IPS-20b (cell line): ENCODE data around the gene PRRG2.
A peak's percentile ranks its signal among the peaks of the same experiment; 100 is the strongest.

Source experiments
- H3K27ac ChIP-seq: one replicate; pipeline ENCODE4 v1.5.1; 2013; ENCODE audit warnings: low read length
- H3K27me3 ChIP-seq: 2 replicates; pipeline ENCODE4 v1.6.1; 2013; ENCODE audit warnings: mild to moderate bottlenecking, low read length, inconsistent platforms; ENCODE audit not compliant: insufficient read depth
- H3K36me3 ChIP-seq: 2 replicates; pipeline ENCODE4 v1.6.1; 2013; ENCODE audit warnings: low read depth, mild to moderate bottlenecking, inconsistent platforms, low read length, moderate library complexity; ENCODE audit not compliant: insufficient read depth
- H3K4me1 ChIP-seq: 2 replicates; pipeline ENCODE4 v1.6.1; 2013; ENCODE audit warnings: mild to moderate bottlenecking, control low read depth, inconsistent platforms, low read length, moderate library complexity; ENCODE audit not compliant: insufficient read depth
- H3K4me3 ChIP-seq: 2 replicates; pipeline ENCODE4 v1.5.1; 2013; ENCODE audit warnings: mild to moderate bottlenecking, low read length, inconsistent platforms
- H3K9ac ChIP-seq: 2 replicates; pipeline ENCODE4 v1.6.1; 2013; ENCODE audit warnings: low read depth, mild to moderate bottlenecking, inconsistent platforms, low read length, moderate library complexity
- H3K9me3 ChIP-seq: 2 replicates; pipeline ENCODE4 v1.6.1; 2013; ENCODE audit warnings: mild to moderate bottlenecking, low read depth, low read length, inconsistent platforms; ENCODE audit not compliant: insufficient read depth

Gene PRRG2

DNA sequence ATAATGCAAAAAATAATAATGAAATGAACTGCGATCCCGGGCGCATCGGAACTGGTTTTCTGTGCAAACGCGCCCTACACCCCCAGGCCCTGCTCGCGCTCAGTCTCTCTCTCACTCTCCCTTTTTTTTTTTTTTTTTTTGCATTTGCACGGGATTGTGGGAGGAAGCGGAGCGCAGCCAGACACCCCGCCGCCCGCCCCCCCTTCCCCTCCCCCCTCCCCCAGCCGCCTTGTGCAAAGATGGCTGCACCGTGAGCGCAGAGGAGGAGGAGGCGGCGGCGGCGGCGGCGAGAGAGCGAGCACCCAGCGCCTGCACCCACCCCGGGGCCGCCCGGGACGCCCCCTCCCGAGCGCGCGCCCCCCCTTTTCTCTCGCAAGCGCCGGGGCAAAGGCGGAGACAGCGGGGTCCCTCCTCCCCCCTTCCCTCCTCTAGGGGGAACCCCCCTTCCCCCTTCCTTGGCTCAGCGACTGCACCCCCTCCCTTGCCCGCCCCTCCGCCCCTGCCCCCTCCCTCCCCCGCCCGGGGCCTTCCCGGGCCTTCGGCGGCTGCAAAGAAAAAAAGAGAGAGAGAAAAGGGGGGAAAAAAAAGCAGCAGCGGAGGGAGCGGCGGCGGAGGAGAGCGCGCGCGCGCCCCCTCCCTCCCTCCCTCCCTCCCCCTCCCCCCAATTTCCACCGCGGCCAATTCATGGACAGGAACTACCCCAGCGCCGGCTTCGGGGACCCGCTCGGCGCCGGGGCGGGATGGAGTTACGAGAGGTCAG lies 10.0 kb downstream of the PRRG2 start, which contains the start of gene PRR12:
PRR12 (plus strand) TSS at position 212 of the 760 bp plus-strand sequence; CDS start at position 685, 473 bp downstream.
- Histone ChIP-seq H3K4me3 (peak within 1 kb of the TSS; percentile 95), H3K27ac (peak within 1 kb of the TSS; percentile 96), H3K9me3 (no peaks in the 10 kb centered on the region), H3K9ac (peak within 1 kb of the TSS; percentile 99), H3K4me1 (peaks cover 5% of the 10 kb centered on the region; the same call in 1 of the 2 replicates), H3K36me3 (peaks cover 23% of the 10 kb centered on the region), H3K27me3 (no peaks in the 10 kb centered on the region)

DNA sequence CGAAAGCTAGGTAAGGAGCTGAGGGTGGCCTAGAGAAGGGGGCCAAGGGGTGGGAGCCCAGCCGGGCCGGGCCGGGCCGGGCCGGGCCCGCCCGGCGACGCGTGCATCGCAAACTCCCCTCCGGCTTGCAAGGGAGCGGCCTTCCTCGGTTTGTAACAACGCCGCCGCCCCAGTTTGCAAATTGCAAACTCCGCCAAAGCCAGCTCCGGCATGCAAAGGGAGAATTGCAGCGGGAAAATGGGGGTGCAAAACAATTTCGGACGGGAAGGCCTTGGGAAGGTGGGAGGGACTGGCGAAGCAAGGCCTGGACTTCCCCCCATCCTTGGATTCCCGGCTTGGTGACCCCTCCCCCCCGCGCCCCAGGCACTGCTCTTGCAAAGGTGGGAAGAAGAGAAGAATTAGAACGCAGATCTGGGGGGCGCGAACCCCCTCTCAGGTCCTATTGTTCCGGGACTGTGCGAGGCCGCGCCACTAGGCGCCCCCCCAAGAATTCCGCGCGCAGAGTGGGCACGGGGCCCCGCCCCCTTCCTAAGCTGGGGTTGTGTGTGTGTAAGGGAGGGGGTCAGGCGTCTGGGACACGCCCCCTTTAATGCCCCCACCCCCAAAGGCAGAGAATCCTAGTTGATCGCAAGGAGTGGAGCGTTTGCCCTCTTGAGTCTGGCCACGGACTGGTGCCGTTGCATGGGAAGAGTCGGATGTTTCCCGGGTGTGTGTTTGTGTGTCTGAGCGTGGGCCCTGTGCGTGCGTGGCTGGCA lies 10.8 kb downstream of the PRRG2 start:
- peak overlapping the region; percentile 99 for H3K9ac ChIP-seq
- H3K27ac ChIP-seq: peak overlapping the region; percentile 84
- H3K4me1 ChIP-seq: peaks cover 5% of the 10 kb centered on the region; the same call in 1 of the 2 replicates
- peaks cover 26% of the 10 kb centered on the region for H3K36me3 ChIP-seq
- no peaks in the 10 kb centered on the region for H3K9me3 ChIP-seq
- no peaks in the 10 kb centered on the region for H3K27me3 ChIP-seq
- H3K4me3 ChIP-seq: peak overlapping the region; percentile 87

DNA sequence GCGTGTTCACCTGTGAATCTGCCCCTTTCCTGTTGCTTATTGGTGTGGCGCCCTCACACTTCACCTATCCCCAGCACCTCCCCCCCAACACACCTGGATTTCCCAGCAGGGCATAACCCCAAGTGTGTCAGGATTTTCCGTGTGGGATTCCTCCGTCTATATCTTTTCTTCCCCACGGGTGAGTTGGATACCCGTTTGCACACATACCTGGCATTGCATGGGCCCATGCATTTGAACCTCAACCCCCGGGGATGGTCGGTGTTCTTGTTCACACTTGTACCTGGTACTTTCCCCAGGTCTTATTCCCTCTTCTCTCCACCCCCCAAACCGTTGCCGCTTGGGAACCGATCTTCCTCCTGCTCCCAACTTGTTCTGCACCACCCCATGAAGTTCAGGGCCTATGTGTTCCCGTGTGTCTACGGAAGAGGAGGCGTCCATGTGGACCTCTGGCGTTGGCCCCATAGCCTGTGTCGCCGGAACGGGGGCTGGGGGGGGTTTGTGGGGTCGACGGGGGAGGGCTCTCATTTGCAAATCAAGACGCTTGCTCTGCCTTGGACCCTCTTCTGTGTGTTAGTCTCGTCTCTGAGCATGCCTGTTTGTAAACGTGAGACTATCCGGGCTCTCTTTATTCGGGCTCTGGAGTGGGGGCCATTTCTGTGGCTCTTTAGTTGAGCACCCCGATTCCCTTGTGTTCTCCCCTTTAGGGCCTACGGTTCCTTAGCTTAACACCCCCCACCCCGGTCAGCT lies 11.5 kb downstream of the PRRG2 start:
- Histone ChIP-seq H3K4me1 (peaks cover 5% of the 10 kb centered on the region; the same call in 1 of the 2 replicates), H3K4me3 (peak overlapping the region; percentile 87), H3K9ac (peak overlapping the region; percentile 99; the same call in 1 of the 2 replicates), H3K36me3 (peaks cover 33% of the 10 kb centered on the region), H3K27me3 (no peaks in the 10 kb centered on the region), H3K9me3 (no peaks in the 10 kb centered on the region), H3K27ac (peak overlapping the region; percentile 84)

DNA sequence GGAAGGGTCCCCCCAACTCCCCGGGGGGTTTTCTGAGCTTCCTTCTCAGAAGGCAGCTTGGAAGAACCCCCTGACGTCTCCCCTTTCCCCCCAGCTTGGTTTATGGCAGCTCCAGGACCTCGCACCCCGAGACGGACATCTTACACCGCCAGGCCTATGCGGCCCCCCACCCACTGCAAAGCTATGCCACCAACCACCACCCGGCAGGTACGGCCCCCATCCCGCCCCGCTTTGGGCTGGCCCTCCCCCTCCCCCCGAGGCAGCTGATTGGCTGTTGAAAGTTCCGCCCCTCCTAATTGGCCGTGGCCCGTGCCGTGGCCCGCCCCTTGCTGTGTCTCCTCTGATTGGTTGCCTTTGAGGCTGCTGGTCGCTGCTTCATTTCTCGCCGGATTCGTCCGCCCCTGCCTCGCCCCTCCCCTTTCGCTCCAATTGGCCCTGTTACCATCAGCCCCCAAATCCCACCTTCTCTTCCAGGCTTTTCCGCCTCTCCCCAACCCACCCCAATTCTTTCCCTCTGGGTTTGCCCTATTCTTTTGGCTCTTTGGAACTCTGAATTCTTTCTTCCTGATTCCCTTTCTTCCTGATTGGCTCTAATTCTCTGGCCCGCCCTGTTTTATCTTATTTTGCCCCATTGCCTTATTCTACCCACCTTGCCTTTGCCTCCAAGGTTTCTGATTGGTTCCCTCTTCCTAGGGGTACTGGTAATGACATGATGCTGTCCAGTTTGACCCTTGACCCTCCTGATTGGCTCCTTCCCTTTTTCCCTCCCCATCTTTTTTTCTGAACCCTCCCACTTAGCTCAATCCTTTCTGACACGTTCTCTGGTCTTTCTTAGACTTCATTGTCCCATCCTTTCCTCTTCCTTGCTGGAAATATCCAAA lies 12.4 kb downstream of the PRRG2 start:
- Histone ChIP-seq H3K4me1 (peaks cover 5% of the 10 kb centered on the region; the same call in 1 of the 2 replicates), H3K9ac (peak overlapping the region; percentile 99; the same call in 1 of the 2 replicates), H3K36me3 (peaks cover 38% of the 10 kb centered on the region), H3K4me3 (peak overlapping the region; percentile 87), H3K9me3 (no peaks in the 10 kb centered on the region), H3K27me3 (no peaks in the 10 kb centered on the region), H3K27ac (peak overlapping the region; percentile 84)

DNA sequence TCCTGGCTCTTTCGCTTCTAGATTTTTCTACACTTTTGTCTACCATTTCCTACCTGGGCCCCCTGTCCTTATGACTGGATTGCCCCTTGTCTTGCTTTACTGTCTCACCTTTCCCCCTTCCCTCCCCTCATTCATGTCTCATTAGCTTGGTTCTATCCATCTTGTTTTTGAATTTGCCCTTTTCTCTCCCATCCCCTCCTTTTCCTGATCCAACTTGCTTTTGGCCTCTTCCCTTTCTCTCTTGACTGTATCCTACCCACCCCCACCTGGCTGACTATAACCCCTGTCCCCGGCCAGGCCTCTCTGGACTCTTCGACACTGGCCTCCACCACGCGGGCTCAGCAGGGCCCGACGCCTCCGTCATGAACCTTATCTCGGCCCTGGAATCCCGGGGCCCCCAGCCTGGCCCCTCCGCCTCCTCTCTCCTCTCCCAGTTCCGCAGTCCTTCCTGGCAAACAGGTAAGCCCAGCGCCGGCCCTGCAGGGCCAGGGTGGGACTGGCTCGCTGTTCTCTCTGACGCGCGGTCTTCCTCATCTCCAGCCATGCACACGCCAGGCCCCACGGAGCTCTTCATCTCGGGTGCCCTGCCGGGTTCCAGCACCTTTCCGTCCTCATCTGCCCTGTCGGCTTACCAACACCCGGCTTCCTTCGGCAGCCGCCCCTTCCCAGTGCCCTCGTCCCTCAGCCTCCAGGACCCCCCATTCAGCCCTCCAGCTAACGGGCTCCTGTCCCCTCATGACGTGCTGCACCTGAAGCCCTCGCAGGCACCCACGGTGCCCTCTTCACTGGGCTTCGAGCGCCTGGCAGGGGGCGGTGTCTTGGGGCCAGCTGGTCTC lies 13.3 kb downstream of the PRRG2 start:
- H3K27ac ChIP-seq: no peak overlapping the region

DNA sequence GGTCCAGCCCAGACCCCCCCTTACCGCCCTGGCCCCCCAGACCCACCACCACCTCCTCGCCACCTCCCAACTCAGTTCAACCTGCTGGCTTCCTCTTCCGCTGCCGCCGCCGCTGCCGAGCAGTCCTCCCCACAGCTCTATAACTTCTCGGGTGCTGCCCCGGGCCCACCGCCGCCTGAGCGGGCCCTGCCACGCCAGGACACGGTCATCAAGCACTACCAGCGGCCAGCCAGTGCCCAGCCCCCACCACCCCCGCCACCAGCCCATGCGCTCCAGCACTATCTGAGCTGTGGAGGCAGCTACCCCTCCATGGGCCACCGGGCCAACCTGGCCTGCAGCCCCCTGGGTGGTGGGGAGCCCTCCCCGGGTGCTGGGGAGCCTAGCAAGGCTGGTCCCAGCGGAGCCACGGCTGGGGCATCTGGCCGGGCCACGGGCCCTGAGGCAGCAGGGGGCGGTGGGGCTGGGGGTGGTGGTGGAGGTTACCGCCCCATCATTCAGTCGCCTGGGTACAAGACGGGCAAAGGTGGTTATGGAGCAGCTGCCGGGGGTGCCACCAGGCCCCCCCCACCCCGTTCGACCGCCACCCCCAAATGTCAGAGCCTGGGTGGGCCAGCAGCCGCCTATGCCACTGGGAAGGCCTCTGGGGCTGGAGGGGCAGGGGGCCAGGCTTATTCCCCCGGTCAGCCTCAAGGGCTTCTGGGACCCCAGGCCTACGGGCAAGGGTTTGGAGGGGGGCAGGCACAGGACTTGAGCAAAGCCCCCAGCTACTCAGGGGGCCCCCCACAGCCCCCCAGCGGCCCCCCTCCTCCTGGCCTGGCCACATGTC lies 14.1 kb downstream of the PRRG2 start:
- H3K4me3 ChIP-seq: no peak overlapping the region
- H3K27me3 ChIP-seq: no peaks in the 10 kb centered on the region
- H3K9ac ChIP-seq: no peak overlapping the region
- no peak overlapping the region for H3K27ac ChIP-seq
- peaks cover 5% of the 10 kb centered on the region; the same call in 1 of the 2 replicates for H3K4me1 ChIP-seq
- peaks cover 55% of the 10 kb centered on the region for H3K36me3 ChIP-seq
- no peaks in the 10 kb centered on the region for H3K9me3 ChIP-seq

More for the DNA sequence above, 13.3 kb downstream of the PRRG2 start:
- Histone ChIP-seq H3K9me3 (no peaks in the 10 kb centered on the region), H3K36me3 (peaks cover 47% of the 10 kb centered on the region), H3K9ac (peak overlapping the region; percentile 28; the same call in 1 of the 2 replicates), H3K4me1 (peaks cover 5% of the 10 kb centered on the region; the same call in 1 of the 2 replicates), H3K4me3 (peak overlapping the region; percentile 34), H3K27me3 (no peaks in the 10 kb centered on the region)

DNA sequence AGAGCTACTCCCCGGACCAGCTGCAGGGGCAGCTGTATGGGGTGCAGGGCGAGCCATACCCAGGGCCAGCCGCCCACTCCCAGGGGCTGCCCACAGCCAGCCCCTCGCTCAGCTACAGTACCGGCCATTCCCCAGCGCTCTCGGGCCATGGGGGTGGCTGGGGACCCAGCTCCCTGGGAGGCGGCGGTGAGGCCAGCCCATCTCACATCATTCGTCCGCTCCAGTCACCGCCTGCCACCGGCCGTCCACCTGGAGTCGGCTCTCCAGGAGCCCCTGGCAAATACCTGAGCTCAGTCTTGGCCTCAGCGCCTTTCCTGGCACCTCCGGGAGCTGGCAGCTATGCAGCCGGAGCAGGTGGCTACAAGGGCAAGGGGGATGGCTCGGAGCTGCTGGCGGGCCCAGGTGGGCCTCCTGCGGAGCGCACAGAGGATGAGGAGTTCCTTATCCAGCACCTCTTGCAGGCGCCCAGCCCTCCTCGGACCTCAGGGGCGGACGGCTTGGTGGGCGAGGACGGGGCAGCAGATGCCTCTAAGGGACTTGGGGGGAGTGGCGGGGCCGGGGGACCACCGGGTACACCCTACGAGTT lies 14.8 kb downstream of the PRRG2 start:
- Histone ChIP-seq H3K36me3 (peaks cover 62% of the 10 kb centered on the region), H3K27ac (no peak overlapping the region), H3K4me1 (peaks cover 5% of the 10 kb centered on the region; the same call in 1 of the 2 replicates), H3K9me3 (no peaks in the 10 kb centered on the region), H3K9ac (no peak overlapping the region), H3K27me3 (no peaks in the 10 kb centered on the region), H3K4me3 (no peak overlapping the region)

DNA sequence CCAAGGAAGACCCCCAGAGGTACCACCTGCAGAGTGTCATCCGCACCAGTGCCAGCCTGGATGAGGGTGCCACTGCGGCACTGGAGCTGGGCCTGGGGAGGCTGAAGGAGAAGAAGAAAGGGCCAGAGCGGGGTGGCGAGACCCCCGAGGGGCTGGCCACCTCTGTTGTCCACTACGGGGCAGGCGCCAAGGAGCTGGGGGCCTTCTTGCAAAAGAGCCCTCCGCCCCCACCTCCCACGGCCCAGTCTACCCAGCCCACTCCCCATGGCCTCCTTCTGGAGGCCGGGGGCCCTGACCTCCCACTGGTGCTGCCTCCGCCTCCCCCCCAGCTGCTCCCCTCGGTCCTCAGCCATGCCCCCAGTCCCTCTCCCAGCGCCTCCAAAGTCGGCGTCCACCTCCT lies 15.3 kb downstream of the PRRG2 start:
- Histone ChIP-seq H3K27ac (no peak overlapping the region), H3K9ac (no peak overlapping the region), H3K4me3 (no peak overlapping the region), H3K36me3 (peaks cover 66% of the 10 kb centered on the region), H3K27me3 (no peaks in the 10 kb centered on the region), H3K9me3 (no peaks in the 10 kb centered on the region), H3K4me1 (peaks cover 5% of the 10 kb centered on the region; the same call in 1 of the 2 replicates)

DNA sequence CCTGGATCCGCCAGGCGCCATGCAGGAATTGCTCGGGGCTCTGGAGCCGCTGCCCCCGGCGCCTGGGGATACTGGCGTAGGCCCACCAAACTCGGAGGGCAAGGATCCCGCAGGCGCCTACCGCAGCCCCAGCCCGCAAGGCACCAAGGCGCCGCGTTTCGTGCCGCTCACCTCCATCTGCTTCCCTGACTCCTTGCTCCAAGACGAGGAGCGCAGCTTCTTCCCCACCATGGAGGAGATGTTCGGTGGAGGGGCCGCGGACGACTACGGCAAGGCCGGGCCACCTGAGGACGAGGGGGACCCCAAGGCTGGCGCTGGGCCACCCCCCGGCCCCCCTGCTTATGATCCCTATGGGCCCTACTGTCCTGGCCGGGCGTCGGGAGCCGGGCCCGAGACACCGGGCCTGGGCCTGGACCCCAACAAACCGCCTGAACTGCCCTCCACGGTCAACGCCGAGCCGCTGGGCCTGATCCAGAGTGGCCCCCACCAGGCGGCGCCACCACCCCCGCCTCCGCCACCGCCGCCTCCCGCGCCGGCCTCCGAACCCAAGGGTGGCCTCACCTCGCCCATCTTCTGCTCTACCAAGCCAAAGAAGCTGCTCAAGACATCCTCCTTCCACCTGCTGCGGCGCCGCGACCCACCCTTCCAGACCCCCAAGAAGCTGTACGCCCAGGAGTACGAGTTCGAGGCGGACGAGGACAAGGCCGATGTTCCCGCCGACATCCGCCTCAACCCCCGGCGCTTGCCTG lies 16.0 kb downstream of the PRRG2 start:
- Histone ChIP-seq H3K27ac (no peak overlapping the region), H3K27me3 (no peaks in the 10 kb centered on the region), H3K36me3 (peaks cover 72% of the 10 kb centered on the region), H3K9ac (no peak overlapping the region), H3K9me3 (no peaks in the 10 kb centered on the region), H3K4me3 (no peak overlapping the region), H3K4me1 (peaks cover 5% of the 10 kb centered on the region; the same call in 1 of the 2 replicates)
